IMR-90 (cell line): ENCODE measurements around the gene STK10. TPM values are rescaled to one million over a fixed set of nuclear protein-coding genes. Genes with fewer than 3 reads are reported as not detected.

Experiments used
- FOS ChIP-seq: fragments of 150-350 bp; IDR thresholded peaks from 2 replicates; pipeline ENCODE4 v1.6.1; 2016; ENCODE audit warnings: low read depth, low read length
- NFE2L2 ChIP-seq: fragments of 150-350 bp; IDR thresholded peaks from 2 replicates; pipeline ENCODE4 v1.6.1; 2016; ENCODE audit warnings: low read depth, mild to moderate bottlenecking, low read length
- RAD21 ChIP-seq: IDR thresholded peaks from 2 replicates; pipeline ENCODE4 v1.6.1; 2012; ENCODE audit warnings: low read length, improper control_type of control experiment
- SMC3 ChIP-seq: fragments of 150-350 bp; IDR thresholded peaks from 2 replicates; pipeline ENCODE4 v1.6.1; 2016; ENCODE audit warnings: low read depth, mild to moderate bottlenecking, antibody characterized with exemption, low read length, moderate library complexity
- polyA plus RNA-seq, 3 experiments: library from polyadenylated mRNA; depleted of rRNA; stranded (reverse); fragments of >200 nt; gene quantifications; 2 replicates each; pipeline ENCODE4 v1.2.3, GENCODE V29; 2012; ENCODE audit warnings: low replicate concordance in 1 of 3
- total RNA-seq: library from RNA; depleted of rRNA; stranded (reverse); fragments of >200 nt; gene quantifications from 2 replicates; pipeline ENCODE4 v1.2.3, GENCODE V29; 2012
- TF ChIP-seq, protein P1 (sequence below): conservative IDR thresholded peaks from 2 replicates; pipeline ENCODE4 v1.5.1; 2012; ENCODE audit warnings: mild to moderate bottlenecking, low read depth, low read length, improper control_type of control experiment

STK10 gene
- total and polyA plus RNA-seq, 2 of the 4 experiments (the other 2 are of a cell fraction): 15.4 to 18.5 TPM

DNA sequence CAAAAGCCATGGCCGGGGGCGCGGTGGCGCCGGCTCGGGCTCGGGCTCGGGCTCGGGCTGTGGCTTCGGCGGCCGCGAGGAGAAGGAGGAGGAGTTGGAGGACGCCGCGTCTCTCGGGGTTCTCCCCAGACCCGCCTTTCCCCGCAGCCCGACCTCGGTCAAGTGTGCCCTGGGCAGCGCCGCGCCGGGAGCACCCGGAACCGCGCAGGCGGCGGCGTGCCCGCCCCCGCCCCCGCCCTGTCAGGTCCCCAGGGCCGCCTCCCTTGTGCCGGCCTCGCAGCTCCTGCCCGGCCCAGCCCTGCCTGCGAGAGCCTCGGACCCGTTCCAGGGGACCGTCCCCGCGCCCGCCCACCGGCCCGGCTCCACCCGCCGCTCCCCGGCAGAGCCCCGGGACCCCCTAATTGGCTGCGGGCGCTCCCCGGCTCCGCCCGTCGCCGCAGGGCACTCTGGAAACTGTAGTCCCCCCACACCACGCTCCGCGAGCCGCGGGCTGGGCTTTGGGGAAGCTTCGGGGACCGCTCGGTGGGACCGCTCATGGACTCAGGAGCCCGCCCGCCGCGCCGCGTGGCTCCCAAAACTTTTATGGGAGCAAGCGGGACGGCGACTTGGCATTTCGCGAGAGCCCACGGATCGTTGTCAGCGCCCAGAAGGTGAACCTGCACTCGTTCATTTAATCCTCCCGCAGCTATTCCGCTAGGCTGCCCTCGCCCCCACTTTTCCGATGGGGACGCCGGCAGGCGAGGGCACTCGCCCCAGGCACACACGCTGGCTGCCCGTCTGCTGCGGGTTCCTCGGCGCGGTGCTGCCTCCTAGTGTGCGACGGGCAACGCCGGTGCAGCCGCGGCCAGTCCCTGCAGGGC, at the start of gene STK10 (continued):
- TF ChIP-seq, protein P1, sequence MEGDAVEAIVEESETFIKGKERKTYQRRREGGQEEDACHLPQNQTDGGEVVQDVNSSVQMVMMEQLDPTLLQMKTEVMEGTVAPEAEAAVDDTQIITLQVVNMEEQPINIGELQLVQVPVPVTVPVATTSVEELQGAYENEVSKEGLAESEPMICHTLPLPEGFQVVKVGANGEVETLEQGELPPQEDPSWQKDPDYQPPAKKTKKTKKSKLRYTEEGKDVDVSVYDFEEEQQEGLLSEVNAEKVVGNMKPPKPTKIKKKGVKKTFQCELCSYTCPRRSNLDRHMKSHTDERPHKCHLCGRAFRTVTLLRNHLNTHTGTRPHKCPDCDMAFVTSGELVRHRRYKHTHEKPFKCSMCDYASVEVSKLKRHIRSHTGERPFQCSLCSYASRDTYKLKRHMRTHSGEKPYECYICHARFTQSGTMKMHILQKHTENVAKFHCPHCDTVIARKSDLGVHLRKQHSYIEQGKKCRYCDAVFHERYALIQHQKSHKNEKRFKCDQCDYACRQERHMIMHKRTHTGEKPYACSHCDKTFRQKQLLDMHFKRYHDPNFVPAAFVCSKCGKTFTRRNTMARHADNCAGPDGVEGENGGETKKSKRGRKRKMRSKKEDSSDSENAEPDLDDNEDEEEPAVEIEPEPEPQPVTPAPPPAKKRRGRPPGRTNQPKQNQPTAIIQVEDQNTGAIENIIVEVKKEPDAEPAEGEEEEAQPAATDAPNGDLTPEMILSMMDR: peak; percentile 92
- TF ChIP-seq NFE2L2 (no peak), SMC3 (peak; percentile 85), RAD21 (peak; percentile 96), FOS (no peak)
